GM12873 (cell line): ENCODE measurements around the gene SLC35A2.

Experiments
- CTCF ChIP-seq: IDR thresholded peaks from 2 replicates; pipeline ENCODE4 v1.5.1; 2012; ENCODE audit warnings: low read depth, mild to moderate bottlenecking, moderate library complexity, low read length, control low read depth; ENCODE audit not compliant: insufficient read depth; ENCODE audit errors: missing control alignments

Gene SLC35A2

GRCh38 chrX:48891402-48892288 is 19.8 kb downstream of the SLC35A2 start:
- peak; percentile 44 for TF ChIP-seq CTCF

GRCh38 chrX:48890934-48891401 is 20.5 kb downstream of the SLC35A2 start:
- no peak for TF ChIP-seq CTCF

- no peak for TF ChIP-seq CTCF
These were observed 21.0 kb downstream of the SLC35A2 start for GRCh38 chrX:48890296-48890925.

- no peak for TF ChIP-seq CTCF
These were observed 27.7 kb downstream of the SLC35A2 start for GRCh38 chrX:48883729-48884128.

GRCh38 chrX:48864210-48864609 is 47.2 kb downstream of the SLC35A2 start:
- TF ChIP-seq CTCF, result no peak

- TF ChIP-seq CTCF, result no peak
These were observed 56.5 kb downstream of the SLC35A2 start for GRCh38 chrX:48854898-48855297.
